HG03095 (cell line): ENCODE data around the gene PDCD11.
"Not testable (repeated sequence)": the region's sequence is repeated elsewhere in the genome, so short reads cannot be mapped to it uniquely, and the experiment has no call there.

Source experiments
- ATAC-seq: cut with Tn5 transposase; IDR thresholded peaks from one replicate; pipeline ENCODE4 v1.9.1; 2021; ENCODE audit warnings: moderate library complexity; ENCODE audit not compliant: unreplicated experiment

The PDCD11 gene

GRCh38 chr10:103417148-103417469, 20.7 kb downstream of the PDCD11 start:
- not testable (repeated sequence) for ATAC-seq

GRCh38 chr10:103417601-103418000, 21.2 kb downstream of the PDCD11 start:
- ATAC-seq, result no peak

GRCh38 chr10:103419101-103419500, 22.7 kb downstream of the PDCD11 start:
- ATAC-seq, result no peak

- no peak for ATAC-seq
These were observed 27.3 kb downstream of the PDCD11 start for GRCh38 chr10:103423748-103424147.

- ATAC-seq, result no peak
These were observed 31.4 kb downstream of the PDCD11 start for GRCh38 chr10:103427866-103428265.

GRCh38 chr10:103428989-103429643, 32.7 kb downstream of the PDCD11 start:
- ATAC-seq, result no peak

- ATAC-seq, result no peak
These were observed 33.2 kb downstream of the PDCD11 start for GRCh38 chr10:103429647-103430046.

- no peak for ATAC-seq
These were observed 35.5 kb downstream of the PDCD11 start for GRCh38 chr10:103431902-103432301.

GRCh38 chr10:103433858-103434257, 37.4 kb downstream of the PDCD11 start:
- ATAC-seq, result no peak

GRCh38 chr10:103439776-103440175, 43.4 kb downstream of the PDCD11 start:
- ATAC-seq, result no peak

GRCh38 chr10:103440416-103440815, 44.0 kb downstream of the PDCD11 start:
- no peak for ATAC-seq

GRCh38 chr10:103441206-103441605, 44.8 kb downstream of the PDCD11 start:
- ATAC-seq, result no peak

- no peak for ATAC-seq
These were observed 45.2 kb downstream of the PDCD11 start for GRCh38 chr10:103441611-103442010.

GRCh38 chr10:103442031-103442461, 45.6 kb downstream of the PDCD11 start:
- ATAC-seq, result no peak

GRCh38 chr10:103443475-103444185, 47.2 kb downstream of the PDCD11 start:
- ATAC-seq, result no peak

GRCh38 chr10:103444478-103444877, 48.1 kb downstream of the PDCD11 start:
- no peak for ATAC-seq

GRCh38 chr10:103445366-103445765, 48.9 kb downstream of the PDCD11 start:
- ATAC-seq, result no peak

- ATAC-seq, result no peak
These were observed 49.5 kb downstream of the PDCD11 start for GRCh38 chr10:103445767-103446567.

GRCh38 chr10:103447187-103447586, 50.8 kb downstream of the PDCD11 start:
- ATAC-seq, result no peak

- ATAC-seq, result no peak
These were observed 52.3 kb downstream of the PDCD11 start for GRCh38 chr10:103448746-103449145.

GRCh38 chr10:103449208-103450144, 53.0 kb downstream of the PDCD11 start:
- no peak for ATAC-seq
